PC-3 (cell line): ENCODE data around the gene CYBA. TPM values are rescaled to one million over a fixed set of nuclear protein-coding genes. Genes with fewer than 3 reads are reported as not detected.

ENCODE experiments used
- ATAC-seq: fragments of 200-7000 bp; cut with Tn5 transposase; 2 replicates; pipeline ENCODE4 v1.9.1; 2020; ENCODE audit warnings: mild to moderate bottlenecking, moderate library complexity
- BruUV-seq: library from RNA; stranded (reverse); fragments of 400-500 nt; replicated peaks from 2 replicates; lab custom pipeline; 2021; lab: Mats Ljungman, UMichigan
- CTCF ChIA-PET: fragments of 300-600 bp; sonication (Branson Sonifier 250); formaldehyde crosslinking; loops from one replicate; lab custom pipeline; 2022; ENCODE audit warnings: antibody characterized with exemption; lab: Charles Lee
- POLR2A ChIA-PET: fragments of 300-600 bp; sonication (Branson Sonifier 250); formaldehyde crosslinking; loops from one replicate; lab custom pipeline; 2022; ENCODE audit warnings: antibody characterized with exemption; ENCODE audit not compliant: unreplicated experiment; lab: Charles Lee
- DNase-seq: peaks from one replicate; pipeline ENCODE4 v3.0.0-alpha.2; 2015
- H2AFZ ChIP-seq: fragments of 300-600 bp; sonication (generic); 2 replicates; pipeline ENCODE4 v1.6.0; 2016; ENCODE audit warnings: antibody characterized with exemption, low read length
- H3F3A ChIP-seq: fragments of 300-600 bp; sonication (generic); one replicate; pipeline ENCODE4 v1.6.0; 2017; ENCODE audit warnings: antibody characterized with exemption, low read length, control low read depth, mild to moderate bottlenecking; ENCODE audit not compliant: unreplicated experiment
- H3K27ac ChIP-seq: fragments of 300-600 bp; sonication (generic); 2 replicates; pipeline ENCODE4 v1.5.1; 2016; ENCODE audit warnings: mild to moderate bottlenecking, low read length
- H3K27me3 ChIP-seq: fragments of 300-600 bp; sonication (generic); 2 replicates; pipeline ENCODE4 v1.6.1; 2016; ENCODE audit warnings: low read length, mixed read lengths
- H3K36me3 ChIP-seq: fragments of 300-600 bp; sonication (generic); 2 replicates; pipeline ENCODE4 v1.6.1; 2016; ENCODE audit warnings: low read depth, mixed run types, low read length, mixed read lengths
- H3K4me1 ChIP-seq: fragments of 300-600 bp; sonication (generic); 2 replicates; pipeline ENCODE4 v1.5.1; 2016; ENCODE audit warnings: low read length; ENCODE audit not compliant: insufficient read depth
- H3K4me2 ChIP-seq: fragments of 300-600 bp; sonication (generic); 2 replicates; pipeline ENCODE4 v1.6.0; 2016; ENCODE audit warnings: low read length
- H3K4me3 ChIP-seq: fragments of 300-600 bp; sonication (generic); 2 replicates; pipeline ENCODE4 v1.5.1; 2016; ENCODE audit warnings: mild to moderate bottlenecking, low read length, mixed read lengths
- H3K79me2 ChIP-seq: fragments of 300-600 bp; sonication (generic); 2 replicates; pipeline ENCODE4 v1.6.1; 2017; ENCODE audit warnings: low read length, mixed read lengths
- H3K9ac ChIP-seq: fragments of 300-600 bp; sonication (generic); 2 replicates; pipeline ENCODE4 v1.6.0; 2016; ENCODE audit warnings: mild to moderate bottlenecking, low read length
- H3K9me2 ChIP-seq: fragments of 300-600 bp; sonication (generic); replicated peaks from 2 replicates; pipeline ENCODE4 v1.6.1; 2016; ENCODE audit warnings: mixed run types, low read length, mixed read lengths
- H3K9me3 ChIP-seq: fragments of 300-600 bp; sonication (generic); 2 replicates; pipeline ENCODE4 v1.6.1; 2016; ENCODE audit warnings: low read length, mixed read lengths
- H4K20me1 ChIP-seq: fragments of 300-600 bp; sonication (generic); 2 replicates; pipeline ENCODE4 v1.6.1; 2016; ENCODE audit warnings: low read length, mixed read lengths
- CTCF ChIP-seq: fragments of 300-600 bp; sonication (generic); conservative IDR thresholded peaks from 2 replicates; pipeline ENCODE4 v1.5.1; 2017; ENCODE audit warnings: antibody characterized with exemption, low read depth, mild to moderate bottlenecking, low read length
- EZH2 ChIP-seq: fragments of 300-600 bp; sonication (generic); IDR thresholded peaks from one replicate; pipeline ENCODE4 v1.6.1; 2017; ENCODE audit warnings: antibody characterized with exemption, mild to moderate bottlenecking, low read length; ENCODE audit not compliant: unreplicated experiment
- EZH2phosphoT487 ChIP-seq: fragments of 300-600 bp; sonication (generic); IDR thresholded peaks from 2 replicates; pipeline ENCODE4 v1.6.1; 2018; ENCODE audit warnings: mild to moderate bottlenecking, antibody characterized with exemption, low read length, borderline replicate concordance
- intact Hi-C: fragments of 100-400 bp; cut with micrococcal nuclease; formaldehyde crosslinking; loops from 2 replicates; pipeline ENCODE4 v1.9.0; 2023
- total RNA-seq: library from RNA; depleted of rRNA; stranded (reverse); fragments of >200 nt; gene quantifications from 2 replicates; pipeline ENCODE4 v1.2.3, GENCODE V29; 2014

The CYBA gene
- total RNA-seq, 1 experiment from 2014 or later: not detected

GRCh38 chr16:88618956-88619667, 31.7 kb downstream of the CYBA start:
- intact Hi-C loops: no loop called here
- no TSS peak for BruUV-seq
- ATAC-seq: no peak

GRCh38 chr16:88618182-88618955, 32.5 kb downstream of the CYBA start:
- no peak for DNase-seq
- Histone ChIP-seq H3F3A (no peaks in the 10 kb centered on the region), H4K20me1 (no peaks in the 10 kb centered on the region), H3K36me3 (peaks cover 3% of the 10 kb centered on the region; the same call in 1 of the 2 replicates), H3K9me3 (no peaks in the 10 kb centered on the region), H3K4me2 (no peak overlapping the region), H3K9me2 (no peaks in the 10 kb centered on the region), H3K4me3 (no peak overlapping the region), H3K79me2 (no peaks in the 10 kb centered on the region), H3K9ac (no peak overlapping the region), H3K27me3 (no peaks in the 10 kb centered on the region), H3K27ac (no peak overlapping the region), H3K4me1 (no peaks in the 10 kb centered on the region), H2AFZ (no peak overlapping the region)
- TF ChIP-seq EZH2phosphoT487 (no peak), CTCF (no peak), EZH2 (no peak)
- intact Hi-C loops: no loop called here
- ATAC-seq: no peak
- no TSS peak for BruUV-seq
- ChIA-PET POLR2A (no interaction called here), CTCF (no interaction called here)

More at GRCh38 chr16:88618956-88619667, 31.7 kb downstream of the CYBA start:
- Histone ChIP-seq H3K9me2 (no peaks in the 10 kb centered on the region), H3K27ac (no peak overlapping the region), H3K9me3 (no peaks in the 10 kb centered on the region), H4K20me1 (no peaks in the 10 kb centered on the region), H3K9ac (no peak overlapping the region), H3K4me1 (no peaks in the 10 kb centered on the region), H3K27me3 (no peaks in the 10 kb centered on the region), H3F3A (no peaks in the 10 kb centered on the region), H2AFZ (no peak overlapping the region), H3K79me2 (no peaks in the 10 kb centered on the region), H3K4me3 (no peak overlapping the region), H3K36me3 (peaks cover 3% of the 10 kb centered on the region; the same call in 1 of the 2 replicates), H3K4me2 (no peak overlapping the region)
- POLR2A ChIA-PET: no interaction called here
- TF ChIP-seq EZH2phosphoT487: no peak
- TF ChIP-seq CTCF: no peak
- no peak for TF ChIP-seq EZH2
- no peak for DNase-seq
- CTCF ChIA-PET: no interaction called here
